SJSA1 (cell line): Measurements from ENCODE around the gene SRXN1. TPM values are rescaled to one million over a fixed set of nuclear protein-coding genes. Genes with fewer than 3 reads are reported as not detected.
"Not testable (repeated sequence)": the region's sequence is repeated elsewhere in the genome, so short reads cannot be mapped to it uniquely, and the experiment has no call there.

ENCODE experiments used
- DNase-seq, 2 experiments: peaks; one replicate each; pipeline ENCODE4 v3.0.0-alpha.2; 2015 to 2020; ENCODE audit warnings: low spot score in 2 of 2, low read depth in 1 of 2
- H3K27ac ChIP-seq: fragments of 250-450 bp; sonication (Bioruptor Pico); 2 replicates; pipeline ENCODE4 v1.5.1; 2020; ENCODE audit warnings: mild to moderate bottlenecking, moderate library complexity
- H3K27me3 ChIP-seq: fragments of 250-450 bp; sonication (Bioruptor Pico); replicated peaks from 2 replicates; pipeline ENCODE4 v1.5.1; 2020; ENCODE audit warnings: mild to moderate bottlenecking, moderate library complexity
- H3K36me3 ChIP-seq: fragments of 250-450 bp; sonication (Bioruptor Pico); 2 replicates; pipeline ENCODE4 v1.5.1; 2020; ENCODE audit warnings: mild to moderate bottlenecking
- H3K4me1 ChIP-seq: fragments of 250-450 bp; sonication (Bioruptor Pico); replicated peaks from 2 replicates; pipeline ENCODE4 v1.6.1; 2021; ENCODE audit warnings: mild to moderate bottlenecking
- H3K4me3 ChIP-seq: fragments of 250-450 bp; sonication (Bioruptor Pico); 2 replicates; pipeline ENCODE4 v1.5.1; 2020; ENCODE audit warnings: mild to moderate bottlenecking
- H3K9me3 ChIP-seq: fragments of 250-450 bp; sonication (Bioruptor Pico); replicated peaks from 2 replicates; pipeline ENCODE4 v1.5.1; 2020; ENCODE audit warnings: mild to moderate bottlenecking
- total RNA-seq: library from RNA; depleted of rRNA; stranded (reverse); fragments of >200 nt; shearing (Covaris generic); gene quantifications from 2 replicates; pipeline ENCODE4 v1.2.3, GENCODE V29; 2014; rRNA removed

Gene SRXN1
- 51.8 and 54.7 TPM in 2 replicates for total RNA-seq

DNA sequence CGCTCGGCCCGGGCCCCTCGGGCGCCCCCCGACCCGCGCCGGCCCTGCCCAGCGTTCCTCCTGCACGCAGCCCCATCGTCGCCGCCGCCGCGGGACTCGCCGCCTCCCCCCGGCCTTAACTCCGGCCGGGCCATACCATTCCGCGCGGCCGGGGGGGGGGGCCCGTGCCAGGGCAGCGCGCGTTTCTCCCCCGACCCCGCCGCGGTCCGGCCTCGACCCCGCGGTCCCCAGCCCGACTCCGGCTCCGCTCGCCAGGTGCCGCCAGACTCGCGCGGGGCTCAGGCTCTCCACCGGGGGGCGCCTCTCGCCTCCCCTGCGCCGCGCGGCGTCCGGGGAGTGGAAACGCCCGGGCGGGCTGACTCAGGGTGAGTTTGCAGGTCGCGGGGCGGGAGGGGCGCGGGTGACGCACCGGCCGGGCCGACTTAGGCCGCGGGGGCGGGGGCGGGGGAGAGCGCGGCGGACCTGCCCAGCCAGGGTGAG, at the start of gene SRXN1:
SRXN1 (minus strand) TSS at position 91 of the 480 bp plus-strand sequence; CDS start at position 76, 15 bp downstream.
- Histone ChIP-seq H3K4me1 (peaks cover 16% of the 10 kb centered on the region), H3K27ac (peak within 1 kb of the TSS; percentile 99), H3K36me3 (peaks cover 28% of the 10 kb centered on the region), H3K9me3 (peaks cover 6% of the 10 kb centered on the region; the same call in 1 of the 2 replicates), H3K27me3 (no peaks in the 10 kb centered on the region; the same call in none of the 2 replicates), H3K4me3 (peak within 1 kb of the TSS; percentile 96)
- peak; percentile 87 to 92 for DNase-seq

DNA sequence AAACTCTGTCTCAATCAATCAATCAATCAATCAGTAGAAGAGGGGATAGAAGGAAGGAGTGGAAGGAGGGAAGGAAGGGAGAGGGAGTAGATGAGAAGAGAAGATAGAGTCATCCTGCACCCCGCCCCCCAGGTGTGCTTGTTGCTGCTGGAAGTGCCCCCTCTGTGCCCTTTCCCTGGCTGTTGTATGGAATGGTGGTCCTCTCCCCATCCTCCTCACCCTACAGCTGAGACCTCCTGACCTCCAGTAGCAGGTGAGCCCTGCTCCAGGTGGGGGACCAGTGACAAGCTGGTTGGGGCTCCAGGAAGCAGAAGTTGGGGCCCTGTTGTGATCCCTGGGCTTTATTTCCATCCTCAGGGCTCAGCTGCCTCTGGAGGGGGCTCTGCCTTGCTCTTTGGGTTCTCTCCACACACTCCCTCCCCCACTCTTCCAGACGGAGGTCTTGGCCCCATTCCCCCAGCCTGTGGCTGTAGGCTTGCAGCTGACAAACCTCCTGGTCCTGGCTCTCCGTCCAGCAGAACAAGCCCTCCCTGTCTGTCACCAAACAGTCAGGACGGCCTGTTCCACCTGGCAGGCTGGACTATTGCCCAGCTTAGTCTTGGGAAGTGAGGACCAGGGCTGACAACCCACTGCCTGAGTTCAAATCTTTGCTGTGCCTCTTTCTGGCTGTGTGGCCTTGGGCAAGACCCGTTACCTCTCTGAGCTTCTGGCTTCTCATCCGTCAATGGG, 48.6 kb upstream of the SRXN1 start:
- peaks cover 33% of the 10 kb centered on the region for H3K27me3 ChIP-seq
- no peaks in the 10 kb centered on the region for H3K4me1 ChIP-seq
- H3K9me3 ChIP-seq = no peaks in the 10 kb centered on the region
- H3K4me3 ChIP-seq = no peak overlapping the region
- no peak overlapping the region for H3K27ac ChIP-seq
- no peak for DNase-seq
- no peaks in the 10 kb centered on the region for H3K36me3 ChIP-seq

GRCh38 chr20:699811-700338, 46.9 kb upstream of the SRXN1 start:
- no peak overlapping the region for H3K27ac ChIP-seq
- DNase-seq = no peak
- peaks cover 36% of the 10 kb centered on the region for H3K27me3 ChIP-seq
- no peak overlapping the region for H3K4me3 ChIP-seq
- no peaks in the 10 kb centered on the region for H3K4me1 ChIP-seq
- no peaks in the 10 kb centered on the region for H3K36me3 ChIP-seq
- H3K9me3 ChIP-seq = no peaks in the 10 kb centered on the region

DNA sequence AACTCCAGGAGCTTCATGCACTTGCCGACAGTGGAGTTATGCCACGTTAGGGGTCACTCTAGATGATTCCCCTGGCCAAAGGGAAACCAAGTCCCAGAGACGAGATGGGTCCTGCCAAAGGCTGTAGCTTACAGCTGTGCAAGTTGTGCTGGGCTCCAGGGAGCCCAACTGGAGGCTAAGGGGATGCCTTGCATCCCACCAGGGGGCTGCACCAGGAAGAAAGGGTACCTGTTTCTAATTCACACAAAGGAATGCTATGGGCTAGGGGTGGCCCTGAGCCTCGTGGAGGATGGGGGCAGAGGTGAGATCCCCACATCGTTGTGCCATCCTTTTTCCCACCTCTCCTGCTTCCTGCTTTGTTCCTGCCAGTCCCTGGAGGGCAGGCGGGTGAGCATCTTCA, 46.3 kb upstream of the SRXN1 start:
- H3K36me3 ChIP-seq = no peaks in the 10 kb centered on the region
- H3K9me3 ChIP-seq = no peaks in the 10 kb centered on the region
- no peaks in the 10 kb centered on the region for H3K4me1 ChIP-seq
- peaks cover 39% of the 10 kb centered on the region for H3K27me3 ChIP-seq
- no peak overlapping the region for H3K4me3 ChIP-seq
- DNase-seq = no peak
- H3K27ac ChIP-seq = no peak overlapping the region

GRCh38 chr20:698276-698675, 45.3 kb upstream of the SRXN1 start:
- Histone ChIP-seq H3K4me3 (no peak overlapping the region), H3K36me3 (no peaks in the 10 kb centered on the region), H3K4me1 (no peaks in the 10 kb centered on the region), H3K27ac (no peak overlapping the region), H3K9me3 (no peaks in the 10 kb centered on the region), H3K27me3 (peaks cover 39% of the 10 kb centered on the region)
- DNase-seq = no peak

- Histone ChIP-seq H3K27me3 (peaks cover 39% of the 10 kb centered on the region), H3K9me3 (no peaks in the 10 kb centered on the region), H3K4me3 (no peak overlapping the region), H3K4me1 (no peaks in the 10 kb centered on the region), H3K27ac (no peak overlapping the region), H3K36me3 (no peaks in the 10 kb centered on the region)
- DNase-seq = no peak
Measured at GRCh38 chr20:697826-698225, 44.8 kb upstream of the SRXN1 start.

DNA sequence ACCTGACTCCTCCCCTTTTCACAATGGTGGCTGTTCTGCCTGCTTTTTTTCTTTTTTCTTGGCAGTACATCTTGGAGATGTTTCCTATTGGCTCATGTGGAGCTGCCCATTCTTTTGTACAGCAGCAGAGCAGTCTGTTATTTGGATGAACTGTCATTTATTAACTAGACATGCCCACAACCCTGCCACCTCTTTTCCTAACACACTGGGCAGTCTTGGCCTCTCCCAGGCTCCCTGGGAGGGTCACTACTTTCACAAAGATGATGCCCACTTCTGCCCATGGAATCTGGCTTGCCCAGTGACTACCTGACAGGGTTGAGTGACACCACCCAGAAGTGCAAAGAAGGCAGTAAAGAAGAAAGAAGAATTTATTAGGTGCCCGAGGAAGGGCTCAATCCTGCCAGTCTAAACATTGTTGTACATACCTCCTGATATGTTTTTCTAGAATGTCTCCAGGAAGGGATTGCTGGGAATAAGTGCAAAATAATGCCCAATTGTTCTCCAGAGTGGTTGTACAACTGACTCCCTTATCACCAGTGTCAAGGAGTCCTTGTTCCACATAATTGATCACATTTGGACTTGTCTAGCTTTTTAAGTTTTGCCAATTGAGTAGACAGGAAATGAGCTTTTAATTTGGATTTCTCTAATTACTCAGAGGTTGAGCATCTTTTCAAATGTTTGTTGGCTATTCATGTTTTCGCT, 42.3 kb upstream of the SRXN1 start:
- DNase-seq = no peak
- Histone ChIP-seq H3K9me3 (no peaks in the 10 kb centered on the region), H3K4me1 (no peaks in the 10 kb centered on the region), H3K27ac (no peak overlapping the region), H3K36me3 (no peaks in the 10 kb centered on the region), H3K27me3 (peaks cover 33% of the 10 kb centered on the region), H3K4me3 (no peak overlapping the region)

DNA sequence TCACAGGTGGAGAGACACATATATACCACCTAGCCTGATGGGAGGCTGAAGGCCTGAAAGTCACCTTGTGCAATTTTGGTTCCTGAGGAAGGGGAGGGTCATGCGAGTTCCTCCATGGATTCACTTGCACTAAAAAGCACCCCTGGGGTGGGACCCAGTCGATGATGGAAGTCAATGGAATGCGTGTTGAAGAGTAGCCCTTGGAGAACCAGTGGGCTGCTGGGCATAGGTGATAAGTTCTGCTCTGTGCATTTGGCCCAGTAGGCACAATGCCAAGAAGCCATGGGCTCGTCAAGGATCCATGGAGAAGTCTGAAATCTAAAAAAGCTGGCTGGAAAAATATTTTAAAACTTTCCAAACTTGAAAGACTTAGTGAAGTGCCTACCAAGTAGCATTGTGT, 41.5 kb upstream of the SRXN1 start:
- H3K4me1 ChIP-seq = no peaks in the 10 kb centered on the region
- peaks cover 41% of the 10 kb centered on the region for H3K27me3 ChIP-seq
- no peak overlapping the region for H3K4me3 ChIP-seq
- H3K36me3 ChIP-seq = no peaks in the 10 kb centered on the region
- H3K27ac ChIP-seq = no peak overlapping the region
- no peaks in the 10 kb centered on the region for H3K9me3 ChIP-seq
- DNase-seq = no peak

DNA sequence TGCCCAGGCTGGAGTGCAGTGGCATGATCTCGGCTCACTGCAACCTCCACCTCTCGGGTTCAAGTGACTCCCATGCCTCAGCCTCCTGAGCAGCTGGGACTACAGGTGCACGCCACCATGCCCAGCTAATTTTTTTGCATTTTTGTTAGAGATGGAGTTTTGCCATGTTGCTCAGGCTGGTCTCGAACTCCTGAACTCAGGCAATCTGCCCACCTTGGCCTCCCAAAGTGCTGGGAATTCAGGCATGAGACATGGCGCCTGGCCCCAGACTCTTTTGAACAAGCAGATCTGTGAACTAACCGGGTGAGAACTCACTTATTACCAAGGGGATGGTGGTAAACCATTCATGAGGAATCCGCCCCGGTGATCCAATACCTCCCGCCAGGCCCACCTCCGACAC, 40.8 kb upstream of the SRXN1 start:
- peaks cover 48% of the 10 kb centered on the region for H3K27me3 ChIP-seq
- not testable (repeated sequence) for H3K9me3 ChIP-seq, H3K4me3 ChIP-seq, DNase-seq, H3K27ac ChIP-seq, H3K4me1 ChIP-seq, H3K36me3 ChIP-seq

- Histone ChIP-seq H3K4me1 (no peaks in the 10 kb centered on the region), H3K27ac (no peak overlapping the region), H3K27me3 (peaks cover 40% of the 10 kb centered on the region), H3K9me3 (no peaks in the 10 kb centered on the region), H3K36me3 (no peaks in the 10 kb centered on the region), H3K4me3 (no peak overlapping the region)
- DNase-seq = no peak
Measured at GRCh38 chr20:692044-692443, 39.0 kb upstream of the SRXN1 start.

DNA sequence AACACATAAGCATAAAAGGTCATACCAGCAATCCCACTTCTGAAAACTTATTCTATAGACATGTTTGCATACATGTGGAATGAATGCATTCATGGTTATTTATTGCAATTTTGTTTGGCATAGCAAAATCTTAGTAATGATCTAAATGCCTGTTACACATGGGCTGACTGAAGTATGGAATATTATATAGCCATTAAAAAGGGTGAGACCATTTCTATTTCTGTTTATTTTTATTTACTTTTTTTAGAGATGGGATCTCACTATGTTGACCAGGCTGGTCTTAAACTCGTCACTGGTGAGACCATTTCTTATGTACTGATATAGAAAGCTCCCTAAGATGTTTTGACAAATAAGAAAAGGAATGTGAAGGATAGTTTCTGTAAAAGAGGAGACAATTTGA, 36.9 kb upstream of the SRXN1 start:
- Histone ChIP-seq H3K36me3 (no peaks in the 10 kb centered on the region), H3K4me3 (no peak overlapping the region), H3K9me3 (no peaks in the 10 kb centered on the region), H3K4me1 (no peaks in the 10 kb centered on the region), H3K27ac (no peak overlapping the region), H3K27me3 (peaks cover 29% of the 10 kb centered on the region)
- no peak for DNase-seq

- Histone ChIP-seq H3K4me1 (no peaks in the 10 kb centered on the region), H3K9me3 (no peaks in the 10 kb centered on the region), H3K27me3 (peaks cover 26% of the 10 kb centered on the region), H3K27ac (no peak overlapping the region), H3K36me3 (no peaks in the 10 kb centered on the region), H3K4me3 (no peak overlapping the region)
- DNase-seq = no peak
Measured at GRCh38 chr20:689348-689747, 36.3 kb upstream of the SRXN1 start.

DNA sequence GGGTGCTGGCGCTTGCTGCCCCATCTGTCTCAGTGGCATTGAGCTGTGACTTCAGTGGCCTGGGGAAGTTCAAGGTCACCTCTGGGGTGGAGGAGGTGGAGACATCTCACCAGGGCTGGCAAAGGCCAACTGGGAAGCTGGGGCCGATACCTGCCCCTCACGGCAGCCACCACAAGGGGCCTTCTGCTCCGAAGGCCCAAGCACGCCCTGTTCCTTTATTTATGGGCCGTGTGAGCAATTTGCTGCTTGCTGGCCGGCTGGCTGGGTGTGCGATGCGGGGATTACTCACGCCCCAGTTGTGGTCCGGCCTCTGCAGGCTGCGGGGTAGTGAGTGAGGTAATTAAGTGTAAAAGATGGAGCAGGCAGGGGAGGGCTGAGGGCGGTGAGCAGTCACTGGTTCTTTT, 35.8 kb upstream of the SRXN1 start:
- no peak for DNase-seq
- peaks cover 26% of the 10 kb centered on the region for H3K27me3 ChIP-seq
- no peaks in the 10 kb centered on the region for H3K9me3 ChIP-seq
- no peak overlapping the region for H3K4me3 ChIP-seq
- H3K4me1 ChIP-seq = no peaks in the 10 kb centered on the region
- no peak overlapping the region for H3K27ac ChIP-seq
- no peaks in the 10 kb centered on the region for H3K36me3 ChIP-seq
